ENCODE data around the gene PLEKHA6.

DNA sequence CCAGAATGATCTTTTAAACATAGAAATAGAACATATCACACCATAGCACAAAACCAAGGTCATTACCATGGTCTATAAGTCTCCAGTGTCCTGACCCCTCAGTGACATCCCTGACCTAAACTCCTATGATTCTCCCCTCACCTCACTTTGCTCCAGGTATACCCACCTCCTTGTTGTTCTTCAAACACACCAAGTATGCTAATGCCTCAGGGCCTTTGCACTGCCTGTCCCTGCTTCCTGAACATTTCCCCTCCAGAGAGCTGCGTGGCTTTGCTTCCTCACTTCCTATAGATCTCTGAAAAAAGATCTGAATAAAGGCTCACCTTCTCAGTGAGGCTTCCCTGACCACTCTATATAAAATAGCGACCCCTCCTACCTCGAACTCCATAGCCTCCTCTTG, 147.0 kb downstream of the PLEKHA6 start:
- TF ChIP-seq, protein P1, sequence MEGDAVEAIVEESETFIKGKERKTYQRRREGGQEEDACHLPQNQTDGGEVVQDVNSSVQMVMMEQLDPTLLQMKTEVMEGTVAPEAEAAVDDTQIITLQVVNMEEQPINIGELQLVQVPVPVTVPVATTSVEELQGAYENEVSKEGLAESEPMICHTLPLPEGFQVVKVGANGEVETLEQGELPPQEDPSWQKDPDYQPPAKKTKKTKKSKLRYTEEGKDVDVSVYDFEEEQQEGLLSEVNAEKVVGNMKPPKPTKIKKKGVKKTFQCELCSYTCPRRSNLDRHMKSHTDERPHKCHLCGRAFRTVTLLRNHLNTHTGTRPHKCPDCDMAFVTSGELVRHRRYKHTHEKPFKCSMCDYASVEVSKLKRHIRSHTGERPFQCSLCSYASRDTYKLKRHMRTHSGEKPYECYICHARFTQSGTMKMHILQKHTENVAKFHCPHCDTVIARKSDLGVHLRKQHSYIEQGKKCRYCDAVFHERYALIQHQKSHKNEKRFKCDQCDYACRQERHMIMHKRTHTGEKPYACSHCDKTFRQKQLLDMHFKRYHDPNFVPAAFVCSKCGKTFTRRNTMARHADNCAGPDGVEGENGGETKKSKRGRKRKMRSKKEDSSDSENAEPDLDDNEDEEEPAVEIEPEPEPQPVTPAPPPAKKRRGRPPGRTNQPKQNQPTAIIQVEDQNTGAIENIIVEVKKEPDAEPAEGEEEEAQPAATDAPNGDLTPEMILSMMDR (IDR thresholded peaks at IDR 0.05; ENCODE audit: low read depth, low read length, poor library complexity, severe bottlenecking) = no peak
- no peak for TF ChIP-seq EZH2phosphoT487 (IDR thresholded peaks at IDR 0.05; ENCODE audit: borderline replicate concordance, low read length)

All from DOHH2 (cell line).